ENCODE measurements around the gene WWOX. TPM values are rescaled to one million over a fixed set of nuclear protein-coding genes. Genes with fewer than 3 reads are reported as not detected.

WWOX gene
- total and polyA plus RNA-seq, 3 donors from 2014 or later = 20.6 to 76.7 (median 64.1) TPM

- intact Hi-C loops (cut with DNase I; ENCODE audit: low total_unique reads) = no loop called here
- DNase-seq = peak; percentile 64
- H3K27ac ChIP-seq = no peak overlapping the region
- TF ChIP-seq CTCF (IDR thresholded peaks at IDR 0.05) (no peak), POLR2A (IDR thresholded peaks at IDR 0.05) (no peak)
- no peaks in the 10 kb centered on the region for H3K36me3 ChIP-seq (ENCODE audit: low read depth, missing control alignments)
- 50 to 53% methylated on average over 8 of the region's 8 CpGs for WGBS, 2 donors
- H3K27me3 ChIP-seq = no peaks in the 10 kb centered on the region
- H3K9me3 ChIP-seq = no peaks in the 10 kb centered on the region
- no peaks in the 10 kb centered on the region for H3K4me1 ChIP-seq
- H3K4me3 ChIP-seq = no peak overlapping the region
These were observed 843.3 kb downstream of the WWOX start for GRCh38 chr16:78942625-78943245.

- Histone ChIP-seq H3K36me3 (ENCODE audit: low read depth, missing control alignments) (no peaks in the 10 kb centered on the region), H3K4me1 (no peaks in the 10 kb centered on the region), H3K9me3 (no peaks in the 10 kb centered on the region), H3K27ac (no peak overlapping the region), H3K27me3 (no peaks in the 10 kb centered on the region), H3K4me3 (no peak overlapping the region)
- 55 to 56% methylated on average over 2 of the region's 2 CpGs for WGBS, 2 donors
- no peak for DNase-seq
- intact Hi-C loops (cut with DNase I; ENCODE audit: low total_unique reads) = no loop called here
- TF ChIP-seq CTCF (IDR thresholded peaks at IDR 0.05) = no peak
- no peak for TF ChIP-seq POLR2A (IDR thresholded peaks at IDR 0.05)
These were observed 845.9 kb downstream of the WWOX start for GRCh38 chr16:78945336-78945735.

GRCh38 chr16:78946556-78946955, 847.1 kb downstream of the WWOX start:
- Histone ChIP-seq H3K27ac (no peak overlapping the region), H3K4me1 (no peaks in the 10 kb centered on the region)
- 85 to 90% methylated on average over 11 of the region's 11 CpGs for WGBS, 2 donors

GRCh38 chr16:78950768-78951167, 851.3 kb downstream of the WWOX start:
- no peak overlapping the region for H3K4me3 ChIP-seq
- intact Hi-C loops (cut with DNase I; ENCODE audit: low total_unique reads) = no loop called here
- 50 to 55% methylated on average over 3 of the region's 3 CpGs for WGBS, 2 donors
- H3K27me3 ChIP-seq = no peaks in the 10 kb centered on the region
- H3K27ac ChIP-seq = no peak overlapping the region
- no peaks in the 10 kb centered on the region for H3K9me3 ChIP-seq
- DNase-seq = no peak
- H3K4me1 ChIP-seq = peaks cover 3% of the 10 kb centered on the region
- TF ChIP-seq POLR2A (IDR thresholded peaks at IDR 0.05) (no peak), CTCF (IDR thresholded peaks at IDR 0.05) (no peak)
- H3K36me3 ChIP-seq (ENCODE audit: low read depth, missing control alignments) = no peaks in the 10 kb centered on the region

More at GRCh38 chr16:78946556-78946955, 847.1 kb downstream of the WWOX start:
- no peak for DNase-seq
- Histone ChIP-seq H3K27me3 (no peaks in the 10 kb centered on the region), H3K36me3 (ENCODE audit: low read depth, missing control alignments) (no peaks in the 10 kb centered on the region), H3K9me3 (no peaks in the 10 kb centered on the region), H3K4me3 (no peak overlapping the region)
- TF ChIP-seq POLR2A (IDR thresholded peaks at IDR 0.05) = no peak
- TF ChIP-seq CTCF (IDR thresholded peaks at IDR 0.05) = no peak
- intact Hi-C loops (cut with DNase I; ENCODE audit: low total_unique reads) = no loop called here

- H3K27ac ChIP-seq = no peak overlapping the region
- TF ChIP-seq CTCF (IDR thresholded peaks at IDR 0.05) = no peak
- TF ChIP-seq POLR2A (IDR thresholded peaks at IDR 0.05) = no peak
- intact Hi-C loops (cut with DNase I; ENCODE audit: low total_unique reads) = no loop called here
- WGBS, 2 donors = 91 to 99% methylated on average over 7 of the region's 7 CpGs
- no peaks in the 10 kb centered on the region for H3K27me3 ChIP-seq
- H3K4me1 ChIP-seq = peaks cover 11% of the 10 kb centered on the region
- DNase-seq = no peak
- H3K36me3 ChIP-seq (ENCODE audit: low read depth, missing control alignments) = no peaks in the 10 kb centered on the region
- H3K9me3 ChIP-seq = no peaks in the 10 kb centered on the region
- H3K4me3 ChIP-seq = no peak overlapping the region
These were observed 853.2 kb downstream of the WWOX start for GRCh38 chr16:78952630-78953029.
